Measurements from ENCODE around the gene ABLIM2. TPM values are rescaled to one million over a fixed set of nuclear protein-coding genes. Genes with fewer than 3 reads are reported as not detected.
A peak's percentile ranks its signal among the peaks of the same experiment; 100 is the strongest.

ABLIM2 gene
- total RNA-seq, 1 donor from 2014 or later, result 34.1 TPM

DNA sequence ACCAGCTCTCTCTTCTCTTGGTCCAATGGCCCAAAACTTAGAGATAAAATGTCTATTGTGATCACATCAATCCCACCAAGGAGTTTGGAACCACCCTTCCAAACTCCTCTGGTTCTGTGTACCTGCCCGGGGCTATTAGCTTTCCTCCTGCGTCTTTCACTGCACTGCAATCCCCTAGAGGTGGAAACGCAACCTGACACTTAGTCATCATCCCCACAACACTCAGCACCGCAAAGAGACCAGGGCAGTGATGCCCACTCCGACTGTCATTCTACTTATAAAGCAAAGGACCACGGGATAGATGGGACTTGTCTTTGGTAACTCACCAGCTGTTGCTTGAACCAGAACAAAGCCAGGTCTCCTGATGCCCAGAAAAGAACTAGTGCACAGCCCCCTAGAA is 240.9 kb downstream of the ABLIM2 start:
- DNase-seq (ENCODE audit: low spot score), result no peak

DNA sequence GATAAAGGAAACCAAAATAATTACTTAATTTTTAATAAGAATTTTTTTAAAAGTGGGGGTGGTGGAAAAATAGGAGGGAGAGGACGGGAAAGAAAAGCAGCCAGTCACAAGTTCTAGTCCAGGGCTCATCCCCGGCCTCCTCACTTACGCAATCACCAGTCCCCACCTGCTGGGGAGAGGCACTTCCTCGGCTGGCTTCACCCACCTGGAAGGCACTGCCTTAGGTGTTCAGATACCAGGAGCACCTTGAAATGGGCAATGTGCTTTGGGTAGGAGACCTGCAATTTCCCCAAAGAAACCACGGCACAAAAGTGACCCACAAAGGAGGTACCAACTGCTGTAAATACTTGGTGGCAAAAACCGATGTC is 242.8 kb downstream of the ABLIM2 start:
- no peak for DNase-seq (ENCODE audit: low spot score)

Small RNAs within 50 kb of the gene (microRNA-seq; reads per million reads assigned to microRNA genes)
- 229 reads per million, percentile 60 among the genes with 10 or more reads in this experiment for gene MIR95 (ENCODE audit: borderline number of aligned reads)

Other genes with a start within 250 kb of the ABLIM2 start
- 33.9 TPM for gene AFAP1, start 219.0 kb downstream of the ABLIM2 start, total RNA-seq
- 64.9 TPM for gene SH3TC1, start 40.5 kb upstream of the ABLIM2 start, total RNA-seq
- 58.5 TPM for gene HTRA3, start 110.9 kb upstream of the ABLIM2 start, total RNA-seq

All from mesenteric fat pad (tissue), 1 donor.